H1 (cell line): ENCODE measurements around the gene HBB. TPM values are rescaled to one million over a fixed set of nuclear protein-coding genes. Genes with fewer than 3 reads are reported as not detected.

ENCODE experiments used
- CTCF ChIA-PET: fragments of 300-600 bp; sonication (Branson Sonifier 250); formaldehyde crosslinking; loops from one replicate; lab custom pipeline; 2021; ENCODE audit not compliant: partially characterized antibody; lab: Charles Lee
- POLR2A ChIA-PET: fragments of 300-600 bp; sonication (Branson Sonifier 250); formaldehyde crosslinking; loops from one replicate; lab custom pipeline; 2021; ENCODE audit warnings: inconsistent platforms; ENCODE audit not compliant: partially characterized antibody; lab: Charles Lee
- DNase-seq, 2 experiments: peaks; one replicate each; pipeline versions ENCODE4 v3.0.0 to v3.0.0-alpha.2; 2010 to 2022; ENCODE audit warnings: low spot score in 2 of 2, low read depth in 1 of 2, mixed read lengths in 1 of 2
- FAIRE-seq: peaks from 2 replicates; lab custom pipeline; 2011; peaks lifted over from hg19 to GRCh38; lab: Jason Lieb, UNC
- H2AFZ ChIP-seq: 2 replicates; pipeline ENCODE4 v1.8.1; 2012; ENCODE audit warnings: low read length, inconsistent platforms
- H2AK5ac ChIP-seq: 2 replicates; pipeline ENCODE4 v1.6.1; 2013; ENCODE audit warnings: low read depth, low read length
- H2BK120ac ChIP-seq: replicated peaks from 2 replicates; pipeline ENCODE3; 2013; ENCODE audit warnings: low read depth, low read length, inconsistent platforms
- H2BK12ac ChIP-seq: 2 replicates; pipeline ENCODE4 v1.6.1; 2013; ENCODE audit warnings: low read depth, low read length
- H2BK15ac ChIP-seq: 2 replicates; pipeline ENCODE4 v1.6.1; 2013; ENCODE audit warnings: low read length
- H2BK20ac ChIP-seq: 2 replicates; pipeline ENCODE4 v1.6.1; 2013; ENCODE audit warnings: low read length
- H2BK5ac ChIP-seq: 2 replicates; pipeline ENCODE4 v1.6.1; 2013; ENCODE audit warnings: low read depth, low read length
- H3K14ac ChIP-seq: 2 replicates; pipeline ENCODE4 v1.6.1; 2013; ENCODE audit warnings: inconsistent platforms; ENCODE audit not compliant: insufficient read length
- H3K18ac ChIP-seq: 2 replicates; pipeline ENCODE4 v1.6.1; 2013; ENCODE audit warnings: low read length; ENCODE audit errors: extremely low read depth
- H3K23ac ChIP-seq: 2 replicates; pipeline ENCODE4 v1.6.1; 2013; ENCODE audit warnings: inconsistent platforms; ENCODE audit not compliant: insufficient read length
- H3K23me2 ChIP-seq: 2 replicates; pipeline ENCODE4 v1.6.1; 2013; ENCODE audit warnings: low read depth, low read length
- H3K27ac ChIP-seq: 2 replicates; pipeline ENCODE4 v1.6.1; 2011; ENCODE audit warnings: low read depth, low read length, inconsistent platforms
- H3K27me3 ChIP-seq, 4 experiments: replicated peaks in 1 of 4; 1 replicate in 1 of 4; 2 replicates in 3 of 4; pipeline versions ENCODE4 v1.6.1 to v1.8.1; 2011 to 2013; ENCODE audit warnings: low read length in 3 of 4, mild to moderate bottlenecking in 3 of 4, inconsistent platforms in 2 of 4, mixed read lengths in 2 of 4, moderate library complexity in 1 of 4; ENCODE audit not compliant: control insufficient read depth in 3 of 4, insufficient read depth in 3 of 4; ENCODE audit errors: extremely low read depth in 1 of 4
- H3K36me3 ChIP-seq, 4 experiments: 2 replicates each; pipeline versions ENCODE4 v1.6.1 to v1.8.1; 2011 to 2013; ENCODE audit warnings: mild to moderate bottlenecking in 4 of 4, low read length in 3 of 4, moderate library complexity in 2 of 4, control low read depth in 1 of 4, inconsistent platforms in 1 of 4; ENCODE audit not compliant: insufficient read depth in 4 of 4, control insufficient read depth in 2 of 4
- H3K4ac ChIP-seq: replicated peaks from 2 replicates; pipeline ENCODE3; 2013; ENCODE audit warnings: low read length, low read depth, mixed read lengths, inconsistent platforms; ENCODE audit not compliant: insufficient read length
- H3K4me1 ChIP-seq, 4 experiments: replicated peaks in 1 of 4; 1 replicate in 1 of 4; 2 replicates in 3 of 4; pipeline versions ENCODE4 v1.6.1 to v1.8.1; 2011 to 2013; ENCODE audit warnings: low read length in 3 of 4, inconsistent platforms in 2 of 4, mixed read lengths in 1 of 4; ENCODE audit not compliant: insufficient read depth in 4 of 4, control insufficient read depth in 3 of 4
- H3K4me2 ChIP-seq, 2 experiments: 2 replicates each; pipeline versions ENCODE4 v1.6.1 to v1.8.1; 2011 to 2013; ENCODE audit warnings: low read depth in 2 of 2, low read length in 2 of 2, control low read depth in 1 of 2, inconsistent platforms in 1 of 2, mild to moderate bottlenecking in 1 of 2; ENCODE audit not compliant: insufficient read depth in 1 of 2
- H3K4me3 ChIP-seq, 4 experiments: fragments of 200-600, 300-600 bp in 1 of 4; sonication (generic), shearing (Covaris generic), sonication (Bioruptor Twin) in 1 of 4; 2 replicates each; pipeline versions ENCODE4 v1.5.1 to v1.8.1; 2011 to 2016; ENCODE audit warnings: low read length in 4 of 4, low read depth in 3 of 4, control low read depth in 2 of 4, inconsistent platforms in 2 of 4, mild to moderate bottlenecking in 2 of 4, mixed read lengths in 1 of 4, moderate library complexity in 1 of 4; ENCODE audit not compliant: insufficient read depth in 2 of 4; ENCODE audit errors: extremely low read depth in 1 of 4
- H3K56ac ChIP-seq: replicated peaks from 2 replicates; pipeline ENCODE3; 2013; ENCODE audit warnings: low read depth, mild to moderate bottlenecking, mixed read lengths, low read length, inconsistent platforms; ENCODE audit not compliant: insufficient read length
- H3K79me1 ChIP-seq: 2 replicates; pipeline ENCODE4 v1.6.1; 2013; ENCODE audit warnings: low read depth, low read length, control low read depth
- H3K79me2 ChIP-seq, 2 experiments: 2 replicates each; pipeline versions ENCODE4 v1.6.1 to v1.8.1; 2012 to 2013; ENCODE audit warnings: low read length in 2 of 2, mild to moderate bottlenecking in 2 of 2, inconsistent platforms in 1 of 2; ENCODE audit not compliant: insufficient read depth in 2 of 2, control insufficient read depth in 1 of 2
- H3K9ac ChIP-seq, 4 experiments: replicated peaks in 1 of 4; 1 replicate in 1 of 4; 2 replicates in 3 of 4; pipeline versions ENCODE4 v1.6.1 to v1.8.1; 2011 to 2013; ENCODE audit warnings: low read depth in 3 of 4, low read length in 3 of 4, control low read depth in 2 of 4, mild to moderate bottlenecking in 2 of 4, moderate library complexity in 2 of 4, inconsistent platforms in 1 of 4; ENCODE audit errors: extremely low read depth in 1 of 4
- H3K9me3 ChIP-seq, 2 experiments: 2 replicates each; pipeline versions ENCODE4 v1.6.1 to v1.8.1; 2012 to 2013; ENCODE audit warnings: mild to moderate bottlenecking in 2 of 2, moderate library complexity in 2 of 2, control low read depth in 1 of 2, inconsistent platforms in 1 of 2, low read depth in 1 of 2, low read length in 1 of 2, mixed read lengths in 1 of 2; ENCODE audit not compliant: insufficient read depth in 2 of 2
- H4K20me1 ChIP-seq, 2 experiments: replicated peaks in 1 of 2; 2 replicates each; pipeline versions ENCODE3 to v1.8.1; 2011 to 2013; ENCODE audit warnings: inconsistent platforms in 2 of 2, low read length in 2 of 2, mild to moderate bottlenecking in 1 of 2; ENCODE audit not compliant: insufficient read depth in 2 of 2, control insufficient read depth in 1 of 2
- H4K5ac ChIP-seq: 2 replicates; pipeline ENCODE4 v1.6.1; 2013; ENCODE audit warnings: low read length, low read depth, mixed read lengths, inconsistent platforms; ENCODE audit not compliant: insufficient read length
- H4K8ac ChIP-seq: 2 replicates; pipeline ENCODE4 v1.8.0; 2013; ENCODE audit warnings: mild to moderate bottlenecking, moderate library complexity, low read length, inconsistent platforms; ENCODE audit not compliant: insufficient read depth; ENCODE audit errors: extremely low read depth
- H4K91ac ChIP-seq: replicated peaks from 2 replicates; pipeline ENCODE3; 2013; ENCODE audit warnings: low read length, mixed read lengths, inconsistent platforms; ENCODE audit not compliant: insufficient read length
- CEBPB ChIP-seq: IDR thresholded peaks from 2 replicates; pipeline ENCODE4 v1.6.1; 2012; ENCODE audit warnings: low read depth, low read length
- CREB1 ChIP-seq: IDR thresholded peaks from 2 replicates; pipeline ENCODE4 v1.6.1; 2012; ENCODE audit warnings: inconsistent platforms
- GTF2F1 ChIP-seq: IDR thresholded peaks from 2 replicates; pipeline ENCODE4 v1.6.1; 2012; ENCODE audit warnings: low read depth, low read length, improper control_type of control experiment, borderline replicate concordance
- JUND ChIP-seq: IDR thresholded peaks from 2 replicates; pipeline ENCODE4 v1.6.1; 2011; ENCODE audit warnings: mild to moderate bottlenecking, improper control_type of control experiment, low read length
- KDM5A ChIP-seq: fragments of 200-600 bp; IDR thresholded peaks from 2 replicates; pipeline ENCODE4 v1.7.1; 2012; ENCODE audit warnings: mild to moderate bottlenecking, low read length, inconsistent platforms, mixed read lengths
- NANOG ChIP-seq: IDR thresholded peaks from 2 replicates; pipeline ENCODE4 v1.6.1; 2011; ENCODE audit warnings: low read length, low read depth, mild to moderate bottlenecking, inconsistent platforms; ENCODE audit not compliant: insufficient read depth, poor library complexity, severe bottlenecking
- NRF1 ChIP-seq: IDR thresholded peaks from 2 replicates; pipeline ENCODE4 v1.6.1; 2011; ENCODE audit warnings: mild to moderate bottlenecking, low read depth, low read length, improper control_type of control experiment
- POLR2A ChIP-seq, 2 experiments: IDR thresholded peaks; 1 replicate in 1 of 2; 2 replicates in 1 of 2; pipeline ENCODE4 v1.6.1; 2011; ENCODE audit warnings: low read depth in 2 of 2, low read length in 2 of 2, mild to moderate bottlenecking in 2 of 2; ENCODE audit errors: control extremely low read depth in 1 of 2
- SAP30 ChIP-seq: fragments of 300-600 bp; sonication (generic); IDR thresholded peaks from 2 replicates; pipeline ENCODE4 v1.7.1; 2012; ENCODE audit warnings: low read length, moderate library complexity, mild to moderate bottlenecking, inconsistent platforms; ENCODE audit not compliant: insufficient read depth, insufficient replicate concordance
- SIX5 ChIP-seq: IDR thresholded peaks from 2 replicates; pipeline ENCODE4 v1.6.1; 2011; ENCODE audit warnings: mild to moderate bottlenecking, low read depth, low read length
- SP4 ChIP-seq: IDR thresholded peaks from 2 replicates; pipeline ENCODE4 v1.6.1; 2012; ENCODE audit warnings: low read length, inconsistent platforms
- TAF1 ChIP-seq: IDR thresholded peaks from 2 replicates; pipeline ENCODE4 v1.6.1; 2011; ENCODE audit warnings: mild to moderate bottlenecking, low read depth, low read length
- WGBS, 2 experiments: shearing (Covaris generic) in 1 of 2; methylation state at CpG; one replicate each; pipeline versions ENCODE4 v1.1.6 to v1.1.7; 2013 to 2015; ENCODE audit warnings: low lambda C conversion rate in 2 of 2, mixed read lengths in 2 of 2, inconsistent platforms in 1 of 2, low coverage in 1 of 2, missing lambda C conversion rate in 1 of 2; ENCODE audit not compliant: insufficient replicate concordance in 2 of 2, insufficient coverage in 1 of 2, insufficient read length in 1 of 2; ENCODE audit errors: extremely low coverage in 1 of 2, missing lambda C conversion rate in 1 of 2; 5-methylcytosine and 5-hydroxymethylcytosine counted together
- polyA plus RNA-seq, 7 experiments: library from polyadenylated mRNA; depleted of rRNA in 3 of 7; stranded (reverse) in 5 of 7; unstranded in 2 of 7; fragments of >200 nt in 5 of 7; fragments of 200-250 nt in 2 of 7; gene quantifications; 1 replicate in 5 of 7; 2 replicates in 1 of 7; 4 replicates in 1 of 7; pipeline versions ENCODE4 v1.2.1 to v1.2.3, GENCODE V29; 2011 to 2013; ENCODE audit warnings: missing spikeins in 2 of 7, mixed read lengths in 2 of 7
- total RNA-seq: library from RNA; stranded (reverse); fragmentation: NEBNext Ultra II Directional; extraction: Animal tissue kit (Norgen Biotek cat#: 25700); gene quantifications from 2 replicates; pipeline ENCODE4 v1.2.1, GENCODE V29; 2021
- TF ChIP-seq, protein P1 (sequence below), 3 experiments: IDR thresholded peaks; 1 replicate in 2 of 3; 2 replicates in 1 of 3; pipeline versions ENCODE4 v1.5.1 to v1.6.1; 2011; ENCODE audit warnings: low read length in 3 of 3, mild to moderate bottlenecking in 3 of 3, inconsistent platforms in 2 of 3, low read depth in 1 of 3, moderate library complexity in 1 of 3; ENCODE audit not compliant: insufficient read depth in 1 of 3; ENCODE audit errors: control extremely low read depth in 1 of 3
- TF ChIP-seq, protein P2 (sequence below): IDR thresholded peaks from 2 replicates; pipeline ENCODE4 v1.6.1; 2012; ENCODE audit warnings: inconsistent platforms

HBB gene
- total and polyA plus RNA-seq, 2 of the 8 experiments (the other 6 are each of a cell fraction or from before 2014, with no cell fraction given) = not detected

DNA sequence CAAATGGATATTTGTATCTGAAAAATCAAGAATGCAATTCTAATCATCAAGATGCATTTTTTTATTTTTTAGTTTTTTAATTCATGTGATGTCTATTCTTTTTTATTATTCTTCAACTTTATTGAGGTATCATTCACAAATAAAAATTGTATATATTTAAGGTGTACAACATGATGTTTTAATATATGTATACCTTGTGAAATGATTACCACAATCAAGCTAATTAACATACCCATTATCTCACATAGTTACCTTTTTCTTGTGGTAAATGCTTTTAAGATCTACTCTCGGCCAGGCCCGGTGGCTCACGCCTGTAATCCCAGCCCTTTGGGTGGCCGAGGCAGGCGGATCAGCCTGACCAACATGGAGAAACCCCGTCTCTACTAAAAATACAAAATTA, 3.7 kb downstream of the HBB start:
- no peak for FAIRE-seq
- TF ChIP-seq CREB1 = no peak
- TF ChIP-seq SP4 = no peak
- no peak for TF ChIP-seq GTF2F1
- TF ChIP-seq KDM5A = no peak
- TF ChIP-seq, protein P1, sequence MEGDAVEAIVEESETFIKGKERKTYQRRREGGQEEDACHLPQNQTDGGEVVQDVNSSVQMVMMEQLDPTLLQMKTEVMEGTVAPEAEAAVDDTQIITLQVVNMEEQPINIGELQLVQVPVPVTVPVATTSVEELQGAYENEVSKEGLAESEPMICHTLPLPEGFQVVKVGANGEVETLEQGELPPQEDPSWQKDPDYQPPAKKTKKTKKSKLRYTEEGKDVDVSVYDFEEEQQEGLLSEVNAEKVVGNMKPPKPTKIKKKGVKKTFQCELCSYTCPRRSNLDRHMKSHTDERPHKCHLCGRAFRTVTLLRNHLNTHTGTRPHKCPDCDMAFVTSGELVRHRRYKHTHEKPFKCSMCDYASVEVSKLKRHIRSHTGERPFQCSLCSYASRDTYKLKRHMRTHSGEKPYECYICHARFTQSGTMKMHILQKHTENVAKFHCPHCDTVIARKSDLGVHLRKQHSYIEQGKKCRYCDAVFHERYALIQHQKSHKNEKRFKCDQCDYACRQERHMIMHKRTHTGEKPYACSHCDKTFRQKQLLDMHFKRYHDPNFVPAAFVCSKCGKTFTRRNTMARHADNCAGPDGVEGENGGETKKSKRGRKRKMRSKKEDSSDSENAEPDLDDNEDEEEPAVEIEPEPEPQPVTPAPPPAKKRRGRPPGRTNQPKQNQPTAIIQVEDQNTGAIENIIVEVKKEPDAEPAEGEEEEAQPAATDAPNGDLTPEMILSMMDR (IDR thresholded peaks at IDR 0.05; ENCODE audit: control extremely low read depth in 1 of 3, insufficient read depth in 1 of 3, low read depth in 1 of 3, low read length in 3 of 3) = no peak
- no peak for TF ChIP-seq JUND
- no peak for TF ChIP-seq NANOG
- TF ChIP-seq SAP30 = no peak
- TF ChIP-seq CEBPB = no peak
- no peak for TF ChIP-seq NRF1
- TF ChIP-seq, protein P2, sequence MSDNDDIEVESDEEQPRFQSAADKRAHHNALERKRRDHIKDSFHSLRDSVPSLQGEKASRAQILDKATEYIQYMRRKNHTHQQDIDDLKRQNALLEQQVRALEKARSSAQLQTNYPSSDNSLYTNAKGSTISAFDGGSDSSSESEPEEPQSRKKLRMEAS = no peak
- no peak for TF ChIP-seq POLR2A (IDR thresholded peaks at IDR 0.05; ENCODE audit: control extremely low read depth in 1 of 2, low read depth in 2 of 2, low read length in 2 of 2)
- TF ChIP-seq TAF1 = no peak
- TF ChIP-seq SIX5 = no peak

More for the DNA sequence above, 3.7 kb downstream of the HBB start:
- H2AK5ac ChIP-seq = no peak overlapping the region
- CTCF ChIA-PET = no interaction called here
- H3K4me2 ChIP-seq = no peak overlapping the region
- no peak overlapping the region for H3K9ac ChIP-seq
- no peak overlapping the region for H3K23ac ChIP-seq
- no peak overlapping the region for H4K91ac ChIP-seq
- H3K27me3 ChIP-seq = no peaks in the 10 kb centered on the region
- no peak overlapping the region for H3K14ac ChIP-seq
- H2BK15ac ChIP-seq = no peak overlapping the region
- H3K9me3 ChIP-seq = peaks cover 4 to 6% of the 10 kb centered on the region in 2 experiments; a peak in 2 of 4 replicates
- H3K23me2 ChIP-seq = no peaks in the 10 kb centered on the region
- DNase-seq = no peak
- no peaks in the 10 kb centered on the region for H3K4me1 ChIP-seq
- H3K4ac ChIP-seq = no peak overlapping the region
- H2BK120ac ChIP-seq = no peak overlapping the region
- no peaks in the 10 kb centered on the region for H3K36me3 ChIP-seq
- H3K27ac ChIP-seq = no peak overlapping the region
- H4K20me1 ChIP-seq = no peaks in the 10 kb centered on the region
- H2BK20ac ChIP-seq = no peak overlapping the region
- POLR2A ChIA-PET = no interaction called here
- H2BK5ac ChIP-seq = no peak overlapping the region
- H2BK12ac ChIP-seq = no peak overlapping the region
- no peak overlapping the region for H2AFZ ChIP-seq
- no peak overlapping the region for H3K56ac ChIP-seq
- no peak overlapping the region for H4K8ac ChIP-seq
- H3K79me2 ChIP-seq = no peaks in the 10 kb centered on the region
- H3K79me1 ChIP-seq = no peaks in the 10 kb centered on the region
- WGBS, 2 experiments = 82% methylated on average over 6 of the region's 6 CpGs; no CpG with 5 or more reads in 1 of the 2 experiments
- H4K5ac ChIP-seq = no peak overlapping the region
- no peak overlapping the region for H3K18ac ChIP-seq
- no peak overlapping the region for H3K4me3 ChIP-seq
